Osteoblast (primary cell): ENCODE results near the gene VPS26C. TPM values are rescaled to one million over a fixed set of nuclear protein-coding genes. Genes with fewer than 3 reads are reported as not detected.
"Not testable (repeated sequence)": the region's sequence is repeated elsewhere in the genome, so short reads cannot be mapped to it uniquely, and the experiment has no call there.

Experiments
- DNase-seq: peaks from one replicate; pipeline ENCODE4 v3.0.0; 2011; ENCODE audit warnings: low spot score, mixed read lengths; ENCODE audit not compliant: insufficient read length; ENCODE audit errors: missing footprints
- H2AFZ ChIP-seq: 2 replicates; pipeline ENCODE4 v1.6.0; 2011; ENCODE audit warnings: mild to moderate bottlenecking, low read length
- H3K27ac ChIP-seq: 2 replicates; pipeline ENCODE4 v1.5.1; 2011; ENCODE audit warnings: mild to moderate bottlenecking, low read depth, low read length, moderate library complexity
- H3K27me3 ChIP-seq: 2 replicates; pipeline ENCODE4 v1.6.0; 2012; ENCODE audit warnings: mild to moderate bottlenecking, control low read depth, inconsistent platforms, low read length, moderate library complexity; ENCODE audit not compliant: insufficient read depth
- H3K36me3 ChIP-seq: 2 replicates; pipeline ENCODE4 v1.5.1; 2011; ENCODE audit warnings: mild to moderate bottlenecking, low read length, control low read depth, moderate library complexity; ENCODE audit not compliant: insufficient read depth
- H3K4me1 ChIP-seq: 2 replicates; pipeline ENCODE4 v1.5.1; 2011; ENCODE audit warnings: mild to moderate bottlenecking, low read length, control low read depth, moderate library complexity; ENCODE audit not compliant: insufficient read depth
- H3K4me2 ChIP-seq: 2 replicates; pipeline ENCODE4 v1.6.0; 2011; ENCODE audit warnings: mild to moderate bottlenecking, low read length; ENCODE audit not compliant: insufficient read depth
- H3K4me3 ChIP-seq: fragments of 200-600 bp; sonication (generic); 3 replicates; pipeline ENCODE4 v1.5.1; 2012; ENCODE audit warnings: mild to moderate bottlenecking, low read length, inconsistent platforms; ENCODE audit not compliant: insufficient read depth
- H3K79me2 ChIP-seq: 2 replicates; pipeline ENCODE4 v1.6.0; 2012; ENCODE audit warnings: mild to moderate bottlenecking, low read length, control low read depth, inconsistent platforms; ENCODE audit not compliant: insufficient read depth
- H3K9me3 ChIP-seq: 2 replicates; pipeline ENCODE4 v1.5.1; 2011; ENCODE audit warnings: low read depth, low read length, control low read depth
- H4K20me1 ChIP-seq: 2 replicates; pipeline ENCODE4 v1.6.0; 2012; ENCODE audit warnings: mild to moderate bottlenecking, low read length, control low read depth; ENCODE audit not compliant: insufficient read depth
- total RNA-seq: library from RNA; depleted of rRNA; stranded (reverse); fragments of >200 nt; gene quantifications from 2 replicates; pipeline ENCODE4 v1.2.3, GENCODE V29; 2012
- TF ChIP-seq, protein P1 (sequence below): IDR thresholded peaks from 2 replicates; pipeline ENCODE4 v1.5.1; 2011; ENCODE audit warnings: mild to moderate bottlenecking, low read depth, low read length, moderate library complexity; ENCODE audit errors: extremely low read depth

VPS26C gene
- total RNA-seq, 1 donor, result 91.9 TPM

DNA sequence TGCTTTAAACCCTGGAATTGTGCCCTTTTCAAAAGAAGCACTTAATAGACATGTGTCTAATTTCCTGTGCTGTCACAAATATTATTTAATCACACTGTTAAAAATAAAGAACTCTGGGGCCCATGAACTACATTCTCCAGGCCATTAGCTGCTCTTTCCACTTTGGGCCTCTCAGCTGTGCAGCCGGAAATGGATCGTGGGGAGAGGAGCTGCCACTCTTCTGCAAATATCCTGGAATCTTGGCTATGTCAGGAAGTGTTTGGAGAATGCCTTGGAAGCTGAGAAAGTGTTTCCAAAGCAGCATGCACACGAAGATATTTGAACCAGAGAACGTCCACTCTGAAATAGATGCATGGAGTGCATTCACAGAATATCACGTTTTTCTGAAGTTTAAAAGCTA is 27.5 kb upstream of the VPS26C start:
- peaks cover 11% of the 10 kb centered on the region for H3K27me3 ChIP-seq
- H3K36me3 ChIP-seq, result no peaks in the 10 kb centered on the region
- no peak overlapping the region for H3K27ac ChIP-seq
- TF ChIP-seq, protein P1, sequence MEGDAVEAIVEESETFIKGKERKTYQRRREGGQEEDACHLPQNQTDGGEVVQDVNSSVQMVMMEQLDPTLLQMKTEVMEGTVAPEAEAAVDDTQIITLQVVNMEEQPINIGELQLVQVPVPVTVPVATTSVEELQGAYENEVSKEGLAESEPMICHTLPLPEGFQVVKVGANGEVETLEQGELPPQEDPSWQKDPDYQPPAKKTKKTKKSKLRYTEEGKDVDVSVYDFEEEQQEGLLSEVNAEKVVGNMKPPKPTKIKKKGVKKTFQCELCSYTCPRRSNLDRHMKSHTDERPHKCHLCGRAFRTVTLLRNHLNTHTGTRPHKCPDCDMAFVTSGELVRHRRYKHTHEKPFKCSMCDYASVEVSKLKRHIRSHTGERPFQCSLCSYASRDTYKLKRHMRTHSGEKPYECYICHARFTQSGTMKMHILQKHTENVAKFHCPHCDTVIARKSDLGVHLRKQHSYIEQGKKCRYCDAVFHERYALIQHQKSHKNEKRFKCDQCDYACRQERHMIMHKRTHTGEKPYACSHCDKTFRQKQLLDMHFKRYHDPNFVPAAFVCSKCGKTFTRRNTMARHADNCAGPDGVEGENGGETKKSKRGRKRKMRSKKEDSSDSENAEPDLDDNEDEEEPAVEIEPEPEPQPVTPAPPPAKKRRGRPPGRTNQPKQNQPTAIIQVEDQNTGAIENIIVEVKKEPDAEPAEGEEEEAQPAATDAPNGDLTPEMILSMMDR, result no peak
- no peaks in the 10 kb centered on the region for H3K9me3 ChIP-seq
- no peaks in the 10 kb centered on the region for H3K4me1 ChIP-seq
- no peak overlapping the region for H2AFZ ChIP-seq
- H3K4me2 ChIP-seq, result no peak overlapping the region
- no peak for DNase-seq
- H3K4me3 ChIP-seq, result no peak overlapping the region
- H4K20me1 ChIP-seq, result no peaks in the 10 kb centered on the region
- H3K79me2 ChIP-seq, result no peaks in the 10 kb centered on the region

DNA sequence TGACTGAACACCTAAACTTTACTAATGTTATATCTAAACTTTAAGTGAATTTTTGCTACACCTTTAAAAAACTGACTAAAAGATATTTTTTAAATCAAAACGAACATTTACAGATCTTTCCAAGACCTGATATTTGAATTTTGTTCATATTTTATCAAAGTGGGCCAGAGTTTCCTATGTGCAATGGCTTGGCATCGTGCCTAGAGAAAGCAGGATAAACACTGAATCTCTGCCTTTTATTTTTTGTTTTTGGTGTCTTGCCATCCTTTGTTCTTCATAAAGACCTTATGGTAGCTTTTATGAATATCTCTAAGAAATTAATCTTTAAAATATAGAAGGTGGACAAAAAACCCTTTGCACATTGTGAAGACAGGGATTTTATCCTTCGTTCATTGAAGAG is 25.8 kb upstream of the VPS26C start:
- Histone ChIP-seq H3K4me2 (no peak overlapping the region), H3K4me1 (no peaks in the 10 kb centered on the region), H3K9me3 (no peaks in the 10 kb centered on the region), H3K36me3 (no peaks in the 10 kb centered on the region), H3K4me3 (no peak overlapping the region), H3K27me3 (peaks cover 12% of the 10 kb centered on the region), H4K20me1 (no peaks in the 10 kb centered on the region), H3K27ac (no peak overlapping the region), H3K79me2 (no peaks in the 10 kb centered on the region), H2AFZ (no peak overlapping the region)
- DNase-seq, result no peak
- TF ChIP-seq, protein P1, result no peak

DNA sequence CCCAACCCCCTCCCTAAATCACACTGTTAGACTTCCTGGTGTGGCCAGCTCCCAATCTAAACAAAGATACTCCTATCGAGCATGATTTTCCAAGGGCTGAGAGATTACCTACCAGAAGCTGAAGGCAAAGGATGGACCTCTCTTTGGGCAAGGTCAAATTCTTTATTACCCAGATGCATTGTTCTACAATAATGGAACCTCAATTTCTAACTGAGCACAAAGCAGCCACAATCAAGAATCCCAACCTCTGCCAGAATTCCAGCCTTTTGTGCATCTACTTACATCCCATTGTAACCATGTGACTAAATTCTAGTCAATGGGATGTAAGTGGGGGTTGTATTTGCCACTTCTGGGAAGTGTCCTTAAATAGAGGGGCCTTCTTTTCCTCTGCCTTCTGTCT is 24.9 kb upstream of the VPS26C start:
- TF ChIP-seq, protein P1, result no peak
- H3K4me1 ChIP-seq, result no peaks in the 10 kb centered on the region
- H3K27me3 ChIP-seq, result peaks cover 5% of the 10 kb centered on the region
- H3K4me3 ChIP-seq, result no peak overlapping the region
- no peaks in the 10 kb centered on the region for H3K9me3 ChIP-seq
- no peak for DNase-seq
- H4K20me1 ChIP-seq, result no peaks in the 10 kb centered on the region
- no peak overlapping the region for H3K4me2 ChIP-seq
- no peak overlapping the region for H2AFZ ChIP-seq
- H3K79me2 ChIP-seq, result no peaks in the 10 kb centered on the region
- no peaks in the 10 kb centered on the region for H3K36me3 ChIP-seq
- H3K27ac ChIP-seq, result no peak overlapping the region

DNA sequence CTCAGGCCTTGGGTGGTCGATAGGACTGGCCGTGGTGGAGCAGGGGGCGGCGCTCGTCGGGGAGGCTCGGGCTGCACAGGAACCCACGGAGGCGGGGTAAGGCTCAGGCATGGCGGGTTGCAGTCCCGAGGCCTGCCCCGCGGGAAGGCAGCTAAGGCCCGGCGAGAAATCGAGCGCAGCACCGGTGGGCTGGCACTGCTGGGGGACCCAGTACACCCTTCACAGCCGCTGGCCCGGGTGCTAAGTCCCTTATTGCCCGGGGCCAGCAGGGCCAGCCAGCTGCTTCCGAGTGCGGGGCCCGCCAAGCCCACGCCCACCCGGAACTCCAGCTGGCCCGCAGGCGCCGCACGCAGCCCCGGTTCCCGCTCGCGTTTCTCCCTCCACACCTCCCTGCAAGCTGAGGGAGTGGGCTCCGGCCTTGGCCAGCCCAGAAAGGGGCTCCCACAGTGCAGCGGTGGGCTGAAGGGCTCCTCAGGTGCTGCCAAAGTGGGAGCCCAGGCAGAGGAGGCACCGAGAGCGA is 16.1 kb upstream of the VPS26C start:
- H3K9me3 ChIP-seq, DNase-seq, H3K4me2 ChIP-seq, H3K79me2 ChIP-seq, H3K27ac ChIP-seq, H3K36me3 ChIP-seq, H2AFZ ChIP-seq, H3K4me3 ChIP-seq, H3K4me1 ChIP-seq, H4K20me1 ChIP-seq, H3K27me3 ChIP-seq: not testable (repeated sequence)

DNA sequence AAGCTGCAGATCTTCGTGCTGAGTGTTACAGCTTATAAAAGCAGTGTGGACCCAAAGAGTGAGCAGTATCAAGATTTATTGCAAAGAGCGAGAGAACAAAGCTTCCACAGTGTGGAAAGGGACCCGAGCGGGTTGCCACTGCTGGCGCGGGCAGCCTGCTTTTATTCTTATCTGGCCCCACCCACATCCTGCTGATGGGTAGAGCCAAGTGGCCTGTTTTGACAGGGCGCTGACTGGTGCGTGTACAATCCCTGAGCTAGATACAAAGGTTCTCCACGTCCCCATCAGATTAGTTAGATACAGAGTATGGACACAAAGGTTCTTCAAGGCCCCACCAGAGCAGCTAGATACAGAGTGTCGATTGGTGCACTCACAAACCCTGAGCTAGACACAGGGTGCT is 15.5 kb upstream of the VPS26C start:
- H3K4me2 ChIP-seq, H3K4me1 ChIP-seq, H2AFZ ChIP-seq, H3K27ac ChIP-seq, H3K79me2 ChIP-seq, DNase-seq, H4K20me1 ChIP-seq, H3K27me3 ChIP-seq, H3K4me3 ChIP-seq, H3K9me3 ChIP-seq, H3K36me3 ChIP-seq: not testable (repeated sequence)
